Measurements from ENCODE around the gene SLC9A9.

DNA sequence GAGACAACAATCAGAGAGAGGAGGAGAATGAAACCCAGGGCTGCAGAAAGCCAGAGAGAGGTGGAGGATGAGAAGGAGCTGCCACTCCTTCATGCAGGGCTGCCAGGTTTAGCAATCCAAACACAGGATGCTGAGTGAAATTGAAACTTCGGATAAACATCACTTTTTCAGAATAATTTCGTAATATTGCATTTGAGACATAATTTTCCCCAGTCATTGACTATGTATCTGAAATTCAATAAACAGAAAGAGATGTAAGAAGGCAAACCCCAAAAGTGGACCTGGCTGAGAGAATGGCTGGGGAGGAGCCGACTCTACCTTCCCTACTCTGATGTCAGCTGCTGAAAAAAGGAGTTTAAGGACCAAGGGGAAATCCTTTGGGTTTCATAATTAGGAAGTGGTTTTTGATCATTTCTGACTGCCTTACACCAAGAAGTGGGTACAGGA lies 33.8 kb downstream of the SLC9A9 start:
- TF ChIP-seq CTCF (IDR thresholded peaks at IDR 0.05) (no peak), POLR2AphosphoS5 (IDR thresholded peaks at IDR 0.05) (no peak), POLR2A (IDR thresholded peaks at IDR 0.05; ENCODE audit: low read depth) (no peak)

Measured in esophagus muscularis mucosa (tissue), 3 donors.